Measurements from ENCODE around the gene MYBL2. TPM values are rescaled to one million over a fixed set of nuclear protein-coding genes. Genes with fewer than 3 reads are reported as not detected.

The MYBL2 gene
- total RNA-seq, 4 donors from 2014 or later: 1.5 to 27.2 (median 2.6) TPM

DNA sequence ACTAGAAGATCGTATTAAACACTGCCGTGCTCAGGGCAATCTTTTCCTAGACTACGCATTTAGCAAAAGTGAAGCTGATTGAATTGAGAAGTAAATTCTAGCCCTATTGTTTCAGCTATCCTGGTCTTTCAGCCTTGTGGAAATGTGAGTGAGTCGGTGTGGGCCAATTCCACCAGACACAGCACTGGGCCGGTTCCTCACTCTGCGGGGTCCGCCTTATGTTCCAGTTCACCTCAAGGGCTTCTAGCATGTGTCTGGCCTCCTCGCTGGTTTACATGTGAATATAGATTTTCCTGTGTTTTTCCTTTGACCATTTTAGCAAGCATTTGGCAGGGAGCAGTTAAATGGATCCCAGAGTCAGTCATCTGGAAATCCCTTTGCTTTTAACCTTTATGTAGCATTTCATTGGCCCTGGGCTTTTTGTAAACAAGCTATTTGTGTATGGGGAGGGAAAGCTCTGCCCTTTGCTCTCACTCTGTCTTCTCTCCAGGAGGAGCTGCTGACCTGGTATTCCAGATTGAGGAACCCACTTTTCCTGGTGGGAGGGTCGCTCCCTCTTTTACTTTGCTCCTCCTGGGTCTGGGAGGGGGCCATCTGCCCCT, 72.3 kb downstream of the MYBL2 start:
- Histone ChIP-seq H3K27ac (no peak overlapping the region), H3K27me3 (no peaks in the 10 kb centered on the region), H3K9me3 (no peaks in the 10 kb centered on the region), H3K36me3 (no peaks in the 10 kb centered on the region), H3K4me3 (no peak overlapping the region), H3K4me1 (no peaks in the 10 kb centered on the region)
- no peak for DNase-seq
- TF ChIP-seq POLR2A (IDR thresholded peaks at IDR 0.05): no peak
- TF ChIP-seq, protein P1, sequence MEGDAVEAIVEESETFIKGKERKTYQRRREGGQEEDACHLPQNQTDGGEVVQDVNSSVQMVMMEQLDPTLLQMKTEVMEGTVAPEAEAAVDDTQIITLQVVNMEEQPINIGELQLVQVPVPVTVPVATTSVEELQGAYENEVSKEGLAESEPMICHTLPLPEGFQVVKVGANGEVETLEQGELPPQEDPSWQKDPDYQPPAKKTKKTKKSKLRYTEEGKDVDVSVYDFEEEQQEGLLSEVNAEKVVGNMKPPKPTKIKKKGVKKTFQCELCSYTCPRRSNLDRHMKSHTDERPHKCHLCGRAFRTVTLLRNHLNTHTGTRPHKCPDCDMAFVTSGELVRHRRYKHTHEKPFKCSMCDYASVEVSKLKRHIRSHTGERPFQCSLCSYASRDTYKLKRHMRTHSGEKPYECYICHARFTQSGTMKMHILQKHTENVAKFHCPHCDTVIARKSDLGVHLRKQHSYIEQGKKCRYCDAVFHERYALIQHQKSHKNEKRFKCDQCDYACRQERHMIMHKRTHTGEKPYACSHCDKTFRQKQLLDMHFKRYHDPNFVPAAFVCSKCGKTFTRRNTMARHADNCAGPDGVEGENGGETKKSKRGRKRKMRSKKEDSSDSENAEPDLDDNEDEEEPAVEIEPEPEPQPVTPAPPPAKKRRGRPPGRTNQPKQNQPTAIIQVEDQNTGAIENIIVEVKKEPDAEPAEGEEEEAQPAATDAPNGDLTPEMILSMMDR (IDR thresholded peaks at IDR 0.05): no peak

- Histone ChIP-seq H3K4me1 (no peaks in the 10 kb centered on the region), H3K27ac (no peak overlapping the region), H3K27me3 (no peaks in the 10 kb centered on the region), H3K4me3 (no peak overlapping the region), H3K36me3 (no peaks in the 10 kb centered on the region), H3K9me3 (no peaks in the 10 kb centered on the region)
- DNase-seq: no peak
- TF ChIP-seq, protein P1 (IDR thresholded peaks at IDR 0.05): no peak
- TF ChIP-seq POLR2A (IDR thresholded peaks at IDR 0.05): no peak
These were observed 73.7 kb downstream of the MYBL2 start for GRCh38 chr20:43740642-43741041.

DNA sequence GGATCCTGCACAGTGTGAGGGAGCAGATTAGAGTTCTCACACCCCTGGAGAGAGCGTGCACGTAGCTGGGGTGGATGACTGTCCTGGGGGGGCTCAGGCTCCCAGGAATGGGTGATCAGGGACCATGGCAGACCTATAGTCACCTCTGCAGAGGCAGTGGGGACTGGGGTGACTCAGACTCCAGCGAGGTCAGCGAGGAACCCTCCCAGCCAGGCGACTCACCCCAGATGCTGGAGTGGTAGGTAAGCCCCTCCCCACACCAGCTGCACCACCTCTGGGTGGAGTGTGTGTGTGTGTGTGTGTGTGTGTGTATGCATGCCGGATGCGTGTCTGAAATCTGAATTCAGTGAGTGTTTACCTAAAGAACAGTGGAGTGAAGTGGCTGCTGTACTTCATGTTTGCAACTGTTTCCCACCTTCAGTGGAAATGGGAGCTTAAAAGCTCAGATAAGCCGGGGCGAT, 77.3 kb downstream of the MYBL2 start:
- Histone ChIP-seq H3K36me3 (no peaks in the 10 kb centered on the region), H3K27me3 (no peaks in the 10 kb centered on the region), H3K9me3 (no peaks in the 10 kb centered on the region), H3K4me3 (no peak overlapping the region), H3K4me1 (no peaks in the 10 kb centered on the region), H3K27ac (no peak overlapping the region)
- DNase-seq: no peak
- no peak for TF ChIP-seq POLR2A (IDR thresholded peaks at IDR 0.05)
- TF ChIP-seq, protein P1 (IDR thresholded peaks at IDR 0.05): no peak

- H3K27me3 ChIP-seq: no peaks in the 10 kb centered on the region
- DNase-seq: no peak
- TF ChIP-seq, protein P1 (IDR thresholded peaks at IDR 0.05): no peak
- no peak for TF ChIP-seq POLR2A (IDR thresholded peaks at IDR 0.05)
These were observed 78.2 kb downstream of the MYBL2 start for GRCh38 chr20:43744966-43745730.

GRCh38 chr20:43746344-43747137, 79.6 kb downstream of the MYBL2 start:
- Histone ChIP-seq H3K27ac (no peak overlapping the region), H3K4me1 (peaks cover 0 to 6% (median 2%) of the 10 kb centered on the region in 4 donors), H3K4me3 (no peak overlapping the region), H3K36me3 (no peaks in the 10 kb centered on the region), H3K27me3 (no peaks in the 10 kb centered on the region), H3K9me3 (no peaks in the 10 kb centered on the region)
- DNase-seq: no peak
- TF ChIP-seq, protein P1 (IDR thresholded peaks at IDR 0.05): no peak
- no peak for TF ChIP-seq POLR2A (IDR thresholded peaks at IDR 0.05)

More at GRCh38 chr20:43744966-43745730, 78.2 kb downstream of the MYBL2 start:
- Histone ChIP-seq H3K36me3 (no peaks in the 10 kb centered on the region), H3K27ac (no peak overlapping the region), H3K4me3 (no peak overlapping the region), H3K4me1 (peaks cover 0 to 6% (median 0%) of the 10 kb centered on the region in 4 donors), H3K9me3 (no peaks in the 10 kb centered on the region)

Measured in Peyer's patch (tissue), 4 donors.